GM21367 (cell line): ENCODE data around the gene GHR.
"Not testable (repeated sequence)": the region's sequence is repeated elsewhere in the genome, so short reads cannot be mapped to it uniquely, and the experiment has no call there.

Experiments used
- ATAC-seq: cut with Tn5 transposase; IDR thresholded peaks from one replicate; pipeline ENCODE4 v1.9.1; 2021; ENCODE audit not compliant: unreplicated experiment

The GHR gene

GRCh38 chr5:42638972-42639371, 215.7 kb downstream of the GHR start:
- no peak for ATAC-seq

- ATAC-seq = no peak
Measured at GRCh38 chr5:42640835-42641234, 217.6 kb downstream of the GHR start.

GRCh38 chr5:42641336-42642005, 218.2 kb downstream of the GHR start:
- no peak for ATAC-seq

- no peak for ATAC-seq
Measured at GRCh38 chr5:42642006-42642405, 218.8 kb downstream of the GHR start.

GRCh38 chr5:42643360-42643759, 220.1 kb downstream of the GHR start:
- no peak for ATAC-seq

GRCh38 chr5:42645138-42645537, 221.9 kb downstream of the GHR start:
- no peak for ATAC-seq

GRCh38 chr5:42648036-42648435, 224.8 kb downstream of the GHR start:
- no peak for ATAC-seq

- no peak for ATAC-seq
Measured at GRCh38 chr5:42648915-42649314, 225.7 kb downstream of the GHR start.

- no peak for ATAC-seq
Measured at GRCh38 chr5:42650084-42650483, 226.8 kb downstream of the GHR start.

- no peak for ATAC-seq
Measured at GRCh38 chr5:42653705-42654104, 230.5 kb downstream of the GHR start.

- no peak for ATAC-seq
Measured at GRCh38 chr5:42654645-42655044, 231.4 kb downstream of the GHR start.

- ATAC-seq = no peak
Measured at GRCh38 chr5:42655982-42656650, 232.9 kb downstream of the GHR start.

GRCh38 chr5:42656651-42657015, 233.4 kb downstream of the GHR start:
- ATAC-seq = no peak

GRCh38 chr5:42659869-42660268, 236.6 kb downstream of the GHR start:
- ATAC-seq = not testable (repeated sequence)

GRCh38 chr5:42665857-42666256, 242.6 kb downstream of the GHR start:
- ATAC-seq = no peak

GRCh38 chr5:42666869-42667268, 243.6 kb downstream of the GHR start:
- no peak for ATAC-seq

GRCh38 chr5:42668254-42668653, 245.0 kb downstream of the GHR start:
- no peak for ATAC-seq

- ATAC-seq = no peak
Measured at GRCh38 chr5:42672925-42673324, 249.7 kb downstream of the GHR start.

- no peak for ATAC-seq
Measured at GRCh38 chr5:42675602-42676001, 252.4 kb downstream of the GHR start.

- ATAC-seq = no peak
Measured at GRCh38 chr5:42676362-42676761, 253.1 kb downstream of the GHR start.

- ATAC-seq = no peak
Measured at GRCh38 chr5:42677156-42677842, 254.1 kb downstream of the GHR start.

- no peak for ATAC-seq
Measured at GRCh38 chr5:42680046-42680445, 256.8 kb downstream of the GHR start.
